Astrocyte of the spinal cord (primary cell): Measurements from ENCODE around the gene AK3.

Experiments
- DNase-seq: peaks from one replicate; pipeline ENCODE4 v3.0.0; 2011; ENCODE audit warnings: low read depth, low spot score
- H3K4me3 ChIP-seq: 2 replicates; pipeline ENCODE4 v1.5.1; 2011; ENCODE audit warnings: low read depth, mild to moderate bottlenecking, low read length, moderate library complexity
- in situ Hi-C: cut with HindIII; loops from 2 replicates; pipeline ENCODE4 v1.10.0; 2017; ENCODE audit warnings: low sequenced_read_pairs
- TF ChIP-seq, protein P1 (sequence below): IDR thresholded peaks from 2 replicates; pipeline ENCODE4 v1.5.1; 2012; ENCODE audit warnings: low read depth, mild to moderate bottlenecking, low read length, inconsistent platforms

The AK3 gene

DNA sequence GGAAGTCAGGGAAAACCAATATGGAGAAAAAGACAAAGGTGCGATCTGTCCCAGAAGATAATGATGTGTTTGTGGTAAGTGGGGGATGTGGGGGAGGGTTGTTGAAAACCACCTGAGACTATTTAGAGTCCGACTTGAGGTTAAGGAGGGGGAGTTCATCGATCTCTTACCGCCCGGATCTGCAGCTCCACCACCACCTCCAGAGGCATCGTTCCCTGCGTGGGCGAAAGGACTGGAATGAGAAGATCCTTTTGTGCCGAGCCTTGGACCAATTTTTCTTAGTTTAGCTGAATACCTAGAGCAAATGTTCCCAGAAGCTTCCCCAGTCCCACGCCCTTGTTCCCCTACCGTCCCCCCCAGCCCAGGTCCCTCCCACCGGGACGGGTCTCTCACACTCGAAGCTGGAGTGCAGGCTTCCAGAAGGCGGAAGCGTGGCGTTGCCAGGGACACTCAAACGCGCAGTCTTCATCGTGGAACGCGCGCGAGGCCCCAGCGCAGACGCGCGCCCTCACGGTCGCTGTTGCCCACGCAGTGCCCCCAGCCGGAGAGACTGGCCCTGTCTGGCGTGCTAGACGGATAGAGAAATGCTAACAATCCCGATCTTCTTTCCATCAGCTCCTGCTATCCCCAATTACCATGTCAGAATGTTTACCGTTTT, 74.8 kb downstream of the AK3 start, which contains the start of gene SPATA6L:
Gene SPATA6L (minus strand): TSS at position 439 of the 658 bp plus-strand sequence. CDS start 230 bp downstream, at position 209.
- TF ChIP-seq, protein P1, sequence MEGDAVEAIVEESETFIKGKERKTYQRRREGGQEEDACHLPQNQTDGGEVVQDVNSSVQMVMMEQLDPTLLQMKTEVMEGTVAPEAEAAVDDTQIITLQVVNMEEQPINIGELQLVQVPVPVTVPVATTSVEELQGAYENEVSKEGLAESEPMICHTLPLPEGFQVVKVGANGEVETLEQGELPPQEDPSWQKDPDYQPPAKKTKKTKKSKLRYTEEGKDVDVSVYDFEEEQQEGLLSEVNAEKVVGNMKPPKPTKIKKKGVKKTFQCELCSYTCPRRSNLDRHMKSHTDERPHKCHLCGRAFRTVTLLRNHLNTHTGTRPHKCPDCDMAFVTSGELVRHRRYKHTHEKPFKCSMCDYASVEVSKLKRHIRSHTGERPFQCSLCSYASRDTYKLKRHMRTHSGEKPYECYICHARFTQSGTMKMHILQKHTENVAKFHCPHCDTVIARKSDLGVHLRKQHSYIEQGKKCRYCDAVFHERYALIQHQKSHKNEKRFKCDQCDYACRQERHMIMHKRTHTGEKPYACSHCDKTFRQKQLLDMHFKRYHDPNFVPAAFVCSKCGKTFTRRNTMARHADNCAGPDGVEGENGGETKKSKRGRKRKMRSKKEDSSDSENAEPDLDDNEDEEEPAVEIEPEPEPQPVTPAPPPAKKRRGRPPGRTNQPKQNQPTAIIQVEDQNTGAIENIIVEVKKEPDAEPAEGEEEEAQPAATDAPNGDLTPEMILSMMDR: peak; percentile 10
- peak within 1 kb of the TSS; percentile 44 for H3K4me3 ChIP-seq
- DNase-seq: peak; percentile 43
- in situ Hi-C loops: no loop called here

DNA sequence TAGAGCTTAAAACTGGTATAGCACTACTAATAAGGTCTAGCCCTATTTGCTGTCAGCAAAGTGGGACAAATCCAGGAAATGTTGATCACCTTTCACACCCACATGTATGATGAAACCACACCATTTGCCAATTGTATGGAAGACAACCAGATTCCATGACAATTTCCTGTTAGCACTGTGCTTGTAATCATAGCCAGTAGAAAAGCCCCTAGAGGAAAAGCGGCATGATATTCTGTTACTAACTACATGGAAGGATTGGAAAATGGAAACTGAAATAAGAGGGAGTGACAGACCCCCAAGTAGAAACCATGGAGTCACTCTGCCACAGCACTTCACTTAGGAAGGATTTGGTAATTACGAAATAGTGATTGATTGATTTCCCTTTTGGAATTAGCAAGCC, 75.6 kb downstream of the AK3 start:
- DNase-seq: no peak
- no peak overlapping the region for H3K4me3 ChIP-seq
- TF ChIP-seq, protein P1: no peak
- in situ Hi-C loops: no loop called here

DNA sequence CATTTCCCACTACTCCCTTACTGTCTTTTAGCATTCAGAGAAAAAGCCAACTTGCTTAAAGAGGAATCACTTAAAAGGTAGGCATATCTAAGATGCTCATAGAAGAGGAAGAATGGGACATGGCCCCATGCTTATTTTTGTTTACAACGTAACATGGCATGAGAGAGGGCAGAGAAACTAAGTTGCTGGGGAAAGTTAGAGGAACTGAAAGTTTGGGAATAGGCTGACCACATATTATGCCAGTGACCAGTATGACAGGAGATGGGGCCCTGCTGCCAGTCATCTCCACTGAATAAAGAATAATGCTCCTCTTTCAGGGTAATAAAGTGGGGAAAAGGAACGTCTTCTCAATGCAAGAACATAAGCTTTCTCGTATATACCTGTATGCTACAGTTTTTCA, 77.0 kb downstream of the AK3 start:
- TF ChIP-seq, protein P1: no peak
- DNase-seq: no peak
- in situ Hi-C loops: no loop called here
- H3K4me3 ChIP-seq: no peak overlapping the region

DNA sequence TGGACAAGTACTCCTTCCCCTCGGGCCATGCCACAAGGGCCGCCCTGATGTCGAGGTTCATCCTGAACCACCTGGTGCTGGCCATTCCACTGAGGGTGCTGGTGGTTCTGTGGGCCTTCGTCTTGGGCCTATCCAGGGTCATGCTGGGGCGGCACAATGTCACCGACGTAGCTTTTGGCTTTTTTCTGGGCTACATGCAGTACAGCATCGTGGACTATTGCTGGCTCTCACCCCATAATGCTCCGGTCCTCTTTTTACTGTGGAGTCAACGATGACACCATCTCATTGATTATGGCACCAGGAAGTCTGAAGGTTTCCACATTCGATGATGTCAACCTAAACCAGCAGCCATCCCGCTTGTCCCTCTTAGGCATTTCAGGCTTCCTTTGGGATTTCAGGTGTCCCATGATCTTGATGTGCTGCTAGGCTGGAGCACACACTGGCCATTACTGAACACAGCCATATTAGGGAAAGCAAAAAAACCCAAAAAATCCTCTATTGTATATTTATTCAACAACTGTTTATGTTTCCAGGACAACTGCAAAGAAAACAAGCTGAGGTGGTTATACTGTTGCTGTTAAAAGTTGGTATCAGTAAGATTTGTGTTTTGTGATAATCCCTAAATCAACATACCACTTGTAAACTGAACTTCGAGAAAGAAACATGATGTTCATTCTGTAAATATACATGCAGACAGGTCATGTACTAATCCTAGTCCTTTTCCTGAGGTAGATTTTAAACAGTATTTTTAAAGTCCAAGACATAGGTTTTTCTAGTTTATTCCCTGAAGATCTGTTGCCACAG, 77.8 kb downstream of the AK3 start:
- in situ Hi-C loops: no loop called here
- TF ChIP-seq, protein P1: no peak

DNA sequence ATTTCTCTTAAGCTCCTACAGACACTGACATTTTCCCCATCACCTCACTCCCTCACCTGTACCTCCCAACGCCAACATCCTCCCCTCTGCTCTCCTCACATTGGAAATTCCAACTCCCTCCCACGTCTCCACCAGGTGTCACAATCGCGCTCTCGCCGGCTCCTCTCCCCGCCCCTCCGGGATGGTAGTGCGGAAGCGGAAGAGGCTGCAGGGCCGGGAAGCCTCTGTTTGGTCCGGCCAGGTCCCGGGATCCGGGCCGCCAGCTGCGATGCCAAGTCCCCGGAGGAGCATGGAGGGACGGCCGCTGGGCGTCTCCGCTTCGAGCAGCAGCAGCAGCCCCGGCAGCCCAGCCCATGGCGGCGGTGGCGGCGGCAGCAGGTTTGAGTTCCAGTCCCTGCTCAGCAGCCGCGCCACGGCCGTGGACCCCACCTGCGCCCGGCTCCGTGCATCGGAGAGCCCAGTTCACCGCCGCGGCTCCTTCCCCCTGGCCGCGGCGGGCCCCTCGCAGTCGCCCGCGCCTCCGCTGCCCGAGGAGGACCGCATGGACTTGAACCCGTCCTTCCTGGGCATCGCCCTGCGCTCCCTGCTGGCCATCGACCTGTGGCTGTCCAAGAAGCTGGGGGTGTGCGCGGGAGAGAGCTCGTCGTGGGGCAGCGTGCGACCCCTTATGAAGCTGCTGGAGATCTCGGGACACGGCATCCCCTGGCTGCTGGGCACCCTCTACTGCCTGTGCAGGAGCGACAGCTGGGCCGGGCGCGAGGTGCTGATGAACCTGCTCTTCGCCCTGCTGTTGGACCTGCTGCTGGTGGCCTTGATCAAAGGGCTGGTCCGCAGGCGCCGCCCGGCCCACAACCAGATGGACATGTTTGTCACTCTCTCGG, 78.7 kb downstream of the AK3 start, which contains the start of gene PLPP6:
Gene PLPP6 (plus strand): TSS at position 187 of the 881 bp plus-strand sequence. CDS start 82 bp downstream, at position 269.
- in situ Hi-C loops: no loop called here
- peak within 1 kb of the TSS; percentile 61 for H3K4me3 ChIP-seq
- DNase-seq: peak; percentile 82
- TF ChIP-seq, protein P1: peak; percentile 65

More for the DNA sequence above, 77.8 kb downstream of the AK3 start:
- no peak for DNase-seq
- H3K4me3 ChIP-seq: peak overlapping the region; percentile 61

DNA sequence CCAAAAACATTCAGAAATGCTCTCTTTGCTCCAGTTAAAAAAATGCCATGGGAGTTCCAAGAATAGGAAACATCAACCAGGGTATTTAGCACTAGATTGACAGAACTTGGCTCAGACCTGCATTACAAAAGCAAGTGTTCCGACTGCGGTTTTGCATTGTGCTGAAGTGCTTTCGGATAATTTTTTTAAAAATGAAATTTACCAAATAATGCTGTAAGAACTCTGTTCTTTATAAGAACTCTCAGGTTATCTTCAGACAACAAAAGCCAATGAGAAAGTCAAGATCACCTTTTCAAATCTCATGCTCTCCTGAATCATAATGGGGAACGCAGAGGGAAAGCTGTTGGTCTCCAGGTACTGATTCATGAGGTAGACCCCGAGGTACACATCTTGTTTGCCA, 79.4 kb downstream of the AK3 start:
- TF ChIP-seq, protein P1: no peak
- no peak for DNase-seq
- in situ Hi-C loops: no loop called here
- H3K4me3 ChIP-seq: peak overlapping the region; percentile 61
